ENCODE data around the gene APOBEC2. TPM values are rescaled to one million over a fixed set of nuclear protein-coding genes. Genes with fewer than 3 reads are reported as not detected.
A peak's percentile ranks its signal among the peaks of the same experiment; 100 is the strongest.

The APOBEC2 gene
- total and polyA plus RNA-seq, 2 of the 13 experiments (the other 11 are each of a cell fraction or from before 2014, with no cell fraction given): 0.09 TPM; not detected in 1

DNA sequence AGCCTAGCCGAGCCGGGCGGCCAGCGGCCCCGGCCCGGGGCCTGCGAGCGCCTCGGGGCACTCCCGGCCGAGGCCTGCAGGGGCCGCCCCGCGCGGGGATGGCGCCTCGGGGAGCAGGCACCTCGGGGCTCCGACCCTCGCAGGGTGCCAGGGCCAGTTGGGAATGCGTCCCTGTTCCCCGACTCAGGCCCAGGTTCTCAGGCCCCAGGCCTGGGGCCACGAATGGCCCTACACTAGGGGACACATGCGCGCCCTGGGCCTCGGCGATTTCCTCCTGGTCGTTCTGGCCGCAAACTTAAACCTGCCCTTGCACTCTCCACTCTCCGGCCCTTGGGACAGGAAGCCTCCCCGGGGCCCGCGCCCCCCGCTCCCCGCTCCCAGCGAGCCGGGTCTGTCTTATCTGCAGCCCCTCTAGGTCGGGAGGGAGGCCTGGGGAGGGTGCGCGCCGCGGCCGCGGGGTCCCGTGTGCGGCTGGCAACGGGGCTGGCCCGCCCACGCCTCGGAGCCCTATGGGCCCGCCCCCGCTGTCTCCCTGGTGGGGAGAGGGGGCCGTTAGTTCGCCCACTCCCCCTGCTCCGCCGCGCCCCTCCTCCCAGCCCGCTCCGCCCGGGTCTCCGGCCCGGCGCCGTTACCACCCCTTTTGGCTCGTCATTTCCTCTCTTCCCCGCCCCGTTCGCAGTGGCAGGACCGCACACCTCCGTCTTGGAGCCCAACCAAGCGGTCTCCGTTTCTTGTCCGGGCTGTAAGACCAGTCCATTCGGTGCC lies 20.4 kb downstream of the APOBEC2 start (continued):
- peak; percentile 92 for TF ChIP-seq POLR2AphosphoS5 (IDR thresholded peaks at IDR 0.05; ENCODE audit: low read depth, low read length)
- TF ChIP-seq NRL (CRISPR knock-in tag; IDR thresholded peaks at IDR 0.05; ENCODE audit: borderline replicate concordance): 0 out of 2 replicates have a peak, but pooled peaks have one; percentile 51
- TF ChIP-seq NFKBIZ (CRISPR knock-in tag; IDR thresholded peaks at IDR 0.05): no peak
- TF ChIP-seq ZNF564 (CRISPR knock-in tag; IDR thresholded peaks at IDR 0.05): peak; percentile 52; the same call in 1 of the 2 replicates
- TF ChIP-seq ZNF235 (CRISPR knock-in tag; IDR thresholded peaks at IDR 0.05; ENCODE audit: borderline replicate concordance): peak; percentile 86; the same call in 1 of the 2 replicates
- no peak; the same call in 1 of the 2 replicates for TF ChIP-seq REXO4 (CRISPR knock-in tag; IDR thresholded peaks at IDR 0.05; ENCODE audit: borderline replicate concordance)
- TF ChIP-seq NFYC (CRISPR knock-in tag; IDR thresholded peaks at IDR 0.05): no peak; the same call in 1 of the 2 replicates
- TF ChIP-seq SNRNP70 (IDR thresholded peaks at IDR 0.05; ENCODE audit: low read depth, low read length): no peak
- TF ChIP-seq, protein P1, sequence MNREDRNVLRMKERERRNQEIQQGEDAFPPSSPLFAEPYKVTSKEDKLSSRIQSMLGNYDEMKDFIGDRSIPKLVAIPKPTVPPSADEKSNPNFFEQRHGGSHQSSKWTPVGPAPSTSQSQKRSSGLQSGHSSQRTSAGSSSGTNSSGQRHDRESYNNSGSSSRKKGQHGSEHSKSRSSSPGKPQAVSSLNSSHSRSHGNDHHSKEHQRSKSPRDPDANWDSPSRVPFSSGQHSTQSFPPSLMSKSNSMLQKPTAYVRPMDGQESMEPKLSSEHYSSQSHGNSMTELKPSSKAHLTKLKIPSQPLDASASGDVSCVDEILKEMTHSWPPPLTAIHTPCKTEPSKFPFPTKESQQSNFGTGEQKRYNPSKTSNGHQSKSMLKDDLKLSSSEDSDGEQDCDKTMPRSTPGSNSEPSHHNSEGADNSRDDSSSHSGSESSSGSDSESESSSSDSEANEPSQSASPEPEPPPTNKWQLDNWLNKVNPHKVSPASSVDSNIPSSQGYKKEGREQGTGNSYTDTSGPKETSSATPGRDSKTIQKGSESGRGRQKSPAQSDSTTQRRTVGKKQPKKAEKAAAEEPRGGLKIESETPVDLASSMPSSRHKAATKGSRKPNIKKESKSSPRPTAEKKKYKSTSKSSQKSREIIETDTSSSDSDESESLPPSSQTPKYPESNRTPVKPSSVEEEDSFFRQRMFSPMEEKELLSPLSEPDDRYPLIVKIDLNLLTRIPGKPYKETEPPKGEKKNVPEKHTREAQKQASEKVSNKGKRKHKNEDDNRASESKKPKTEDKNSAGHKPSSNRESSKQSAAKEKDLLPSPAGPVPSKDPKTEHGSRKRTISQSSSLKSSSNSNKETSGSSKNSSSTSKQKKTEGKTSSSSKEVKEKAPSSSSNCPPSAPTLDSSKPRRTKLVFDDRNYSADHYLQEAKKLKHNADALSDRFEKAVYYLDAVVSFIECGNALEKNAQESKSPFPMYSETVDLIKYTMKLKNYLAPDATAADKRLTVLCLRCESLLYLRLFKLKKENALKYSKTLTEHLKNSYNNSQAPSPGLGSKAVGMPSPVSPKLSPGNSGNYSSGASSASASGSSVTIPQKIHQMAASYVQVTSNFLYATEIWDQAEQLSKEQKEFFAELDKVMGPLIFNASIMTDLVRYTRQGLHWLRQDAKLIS (CRISPR knock-in tag; IDR thresholded peaks at IDR 0.05): no peak; the same call in 1 of the 2 replicates
- TF ChIP-seq IKZF4 (CRISPR knock-in tag; IDR thresholded peaks at IDR 0.05; ENCODE audit: borderline replicate concordance, low read depth, not compliant biosample characterization): no peak
- no peak for TF ChIP-seq SP140L (CRISPR knock-in tag; IDR thresholded peaks at IDR 0.05; ENCODE audit: borderline replicate concordance)
- peak; percentile 79 for TF ChIP-seq SALL2 (CRISPR knock-in tag; IDR thresholded peaks at IDR 0.05)
- peak; percentile 80; the same call in 1 of the 2 replicates for TF ChIP-seq NFKB2 (CRISPR knock-in tag; IDR thresholded peaks at IDR 0.05; ENCODE audit: borderline replicate concordance)
- TF ChIP-seq U2AF2 (IDR thresholded peaks at IDR 0.05; ENCODE audit: low read depth, low read length): no peak
- TF ChIP-seq GATAD2A (CRISPR knock-in tag; IDR thresholded peaks at IDR 0.05): peak; percentile 51; the same call in 1 of the 2 replicates
- TF ChIP-seq, protein P2, sequence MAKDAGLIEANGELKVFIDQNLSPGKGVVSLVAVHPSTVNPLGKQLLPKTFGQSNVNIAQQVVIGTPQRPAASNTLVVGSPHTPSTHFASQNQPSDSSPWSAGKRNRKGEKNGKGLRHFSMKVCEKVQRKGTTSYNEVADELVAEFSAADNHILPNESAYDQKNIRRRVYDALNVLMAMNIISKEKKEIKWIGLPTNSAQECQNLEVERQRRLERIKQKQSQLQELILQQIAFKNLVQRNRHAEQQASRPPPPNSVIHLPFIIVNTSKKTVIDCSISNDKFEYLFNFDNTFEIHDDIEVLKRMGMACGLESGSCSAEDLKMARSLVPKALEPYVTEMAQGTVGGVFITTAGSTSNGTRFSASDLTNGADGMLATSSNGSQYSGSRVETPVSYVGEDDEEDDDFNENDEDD (CRISPR knock-in tag; IDR thresholded peaks at IDR 0.05; ENCODE audit: borderline replicate concordance): peak; percentile 61; the same call in 1 of the 2 replicates
- no peak; the same call in 1 of the 2 replicates for TF ChIP-seq ZNF556 (CRISPR knock-in tag; IDR thresholded peaks at IDR 0.05; ENCODE audit: borderline replicate concordance)
- TF ChIP-seq MEIS1 (CRISPR knock-in tag; IDR thresholded peaks at IDR 0.05; ENCODE audit: borderline replicate concordance): no peak
- TF ChIP-seq, protein P3, sequence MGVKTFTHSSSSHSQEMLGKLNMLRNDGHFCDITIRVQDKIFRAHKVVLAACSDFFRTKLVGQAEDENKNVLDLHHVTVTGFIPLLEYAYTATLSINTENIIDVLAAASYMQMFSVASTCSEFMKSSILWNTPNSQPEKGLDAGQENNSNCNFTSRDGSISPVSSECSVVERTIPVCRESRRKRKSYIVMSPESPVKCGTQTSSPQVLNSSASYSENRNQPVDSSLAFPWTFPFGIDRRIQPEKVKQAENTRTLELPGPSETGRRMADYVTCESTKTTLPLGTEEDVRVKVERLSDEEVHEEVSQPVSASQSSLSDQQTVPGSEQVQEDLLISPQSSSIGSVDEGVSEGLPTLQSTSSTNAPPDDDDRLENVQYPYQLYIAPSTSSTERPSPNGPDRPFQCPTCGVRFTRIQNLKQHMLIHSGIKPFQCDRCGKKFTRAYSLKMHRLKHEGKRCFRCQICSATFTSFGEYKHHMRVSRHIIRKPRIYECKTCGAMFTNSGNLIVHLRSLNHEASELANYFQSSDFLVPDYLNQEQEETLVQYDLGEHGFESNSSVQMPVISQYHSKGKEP (CRISPR knock-in tag; IDR thresholded peaks at IDR 0.05): no peak
- TF ChIP-seq ZNF761 (CRISPR knock-in tag; conservative IDR thresholded peaks at IDR 0.05): 0 out of 2 replicates have a peak, but pooled peaks have one; percentile 19
- no peak for TF ChIP-seq ZNF260 (CRISPR knock-in tag; IDR thresholded peaks at IDR 0.05; ENCODE audit: borderline replicate concordance, low read depth)
